Activated T-cell treated with anti-CD3 and anti-CD28 coated beads, Interleukin-2, amount 50 U/mL, for 24 hours (primary cell): ENCODE measurements around the gene MRPL42.

Experiments used
- DNase-seq: peaks from one replicate; pipeline ENCODE4 v3.0.0-alpha.2; 2020
- H3K27ac Mint-ChIP-seq: 2 replicates; pipeline ENCODE4 v1.8.0; 2020; ENCODE audit warnings: mild to moderate bottlenecking, mixed read lengths
- H3K27me3 Mint-ChIP-seq: 2 replicates; pipeline ENCODE4 v1.8.0; 2020; ENCODE audit warnings: mixed read lengths
- H3K36me3 Mint-ChIP-seq: 2 replicates; pipeline ENCODE4 v1.8.0; 2020; ENCODE audit warnings: low read depth, mixed read lengths
- H3K4me1 Mint-ChIP-seq: 2 replicates; pipeline ENCODE4 v1.8.0; 2020; ENCODE audit warnings: low read depth, mixed read lengths
- H3K4me3 Mint-ChIP-seq: 2 replicates; pipeline ENCODE4 v1.8.0; 2020; ENCODE audit warnings: mild to moderate bottlenecking, moderate library complexity, mixed read lengths
- H3K9me3 Mint-ChIP-seq: 2 replicates; pipeline ENCODE4 v1.8.0; 2020; ENCODE audit warnings: mixed read lengths

The MRPL42 gene

GRCh38 chr12:93500667-93501066, 33.4 kb downstream of the MRPL42 start:
- peaks cover 68% of the 10 kb centered on the region for H3K36me3 Mint-ChIP-seq
- peak overlapping the region; percentile 37 for H3K27ac Mint-ChIP-seq
- no peak for DNase-seq
- H3K4me1 Mint-ChIP-seq = peaks cover 12% of the 10 kb centered on the region
- no peaks in the 10 kb centered on the region for H3K27me3 Mint-ChIP-seq
- H3K9me3 Mint-ChIP-seq = no peaks in the 10 kb centered on the region
- H3K4me3 Mint-ChIP-seq = no peak overlapping the region

GRCh38 chr12:93502802-93503623, 35.7 kb downstream of the MRPL42 start:
- peaks cover 12% of the 10 kb centered on the region for H3K4me1 Mint-ChIP-seq
- peaks cover 53% of the 10 kb centered on the region for H3K36me3 Mint-ChIP-seq
- H3K27ac Mint-ChIP-seq = no peak overlapping the region
- H3K27me3 Mint-ChIP-seq = no peaks in the 10 kb centered on the region
- H3K9me3 Mint-ChIP-seq = no peaks in the 10 kb centered on the region
- no peak overlapping the region for H3K4me3 Mint-ChIP-seq
- DNase-seq = peak; percentile 50

DNA sequence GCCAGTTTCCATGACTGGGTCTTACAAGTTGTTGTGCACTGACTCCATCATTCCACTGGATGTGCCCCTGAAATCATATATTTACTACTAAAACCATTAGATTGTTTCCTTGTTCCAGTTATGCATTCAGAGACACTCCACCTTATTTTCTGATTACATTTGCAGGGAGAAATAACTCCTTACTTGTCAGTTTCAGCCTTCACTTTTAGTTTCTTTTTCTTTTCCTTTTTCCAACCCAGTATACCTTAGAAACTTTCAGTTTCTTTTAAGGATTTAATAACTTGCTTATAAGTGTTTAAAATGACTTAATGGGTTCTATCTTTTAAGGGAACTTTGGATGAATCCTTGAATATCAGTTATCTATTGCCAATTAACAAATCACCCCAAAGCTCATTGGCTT, 39.9 kb downstream of the MRPL42 start:
- DNase-seq = no peak
- peak overlapping the region; percentile 4 for H3K27ac Mint-ChIP-seq
- H3K27me3 Mint-ChIP-seq = no peaks in the 10 kb centered on the region
- H3K36me3 Mint-ChIP-seq = peaks cover 33% of the 10 kb centered on the region
- H3K4me3 Mint-ChIP-seq = no peak overlapping the region
- H3K4me1 Mint-ChIP-seq = peaks cover 12% of the 10 kb centered on the region
- no peaks in the 10 kb centered on the region for H3K9me3 Mint-ChIP-seq

DNA sequence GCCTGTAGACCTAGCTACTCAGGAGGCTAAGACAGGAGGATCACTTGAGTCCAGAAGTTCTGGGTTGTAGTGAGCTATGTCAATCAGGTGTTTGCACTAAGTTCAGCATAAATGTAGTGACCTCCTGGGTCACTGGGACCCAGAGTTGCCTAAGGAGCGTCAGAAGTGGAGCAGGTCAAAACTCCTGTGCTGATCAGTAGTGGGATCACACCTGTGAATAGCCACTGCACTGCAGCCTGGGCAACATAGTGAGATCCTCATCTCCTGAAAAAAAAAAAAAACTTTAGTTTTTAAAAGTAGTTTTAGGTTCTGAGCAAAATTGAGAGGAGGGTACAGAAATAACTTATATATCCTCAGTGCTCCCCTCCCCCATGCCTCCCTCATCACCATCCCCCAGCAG, 42.2 kb downstream of the MRPL42 start:
- Mint-ChIP-seq H3K4me1 (peaks cover 12% of the 10 kb centered on the region), H3K36me3 (peaks cover 22% of the 10 kb centered on the region), H3K27ac (no peak overlapping the region), H3K4me3 (no peak overlapping the region), H3K27me3 (no peaks in the 10 kb centered on the region), H3K9me3 (no peaks in the 10 kb centered on the region)
- DNase-seq = no peak

GRCh38 chr12:93514853-93515252, 47.5 kb downstream of the MRPL42 start:
- H3K9me3 Mint-ChIP-seq = no peaks in the 10 kb centered on the region
- no peak for DNase-seq
- no peak overlapping the region for H3K27ac Mint-ChIP-seq
- H3K4me1 Mint-ChIP-seq = no peaks in the 10 kb centered on the region
- no peak overlapping the region for H3K4me3 Mint-ChIP-seq
- H3K36me3 Mint-ChIP-seq = peaks cover 2% of the 10 kb centered on the region
- H3K27me3 Mint-ChIP-seq = no peaks in the 10 kb centered on the region

GRCh38 chr12:93518725-93519124, 51.4 kb downstream of the MRPL42 start:
- H3K9me3 Mint-ChIP-seq = no peaks in the 10 kb centered on the region
- H3K4me1 Mint-ChIP-seq = no peaks in the 10 kb centered on the region
- H3K27me3 Mint-ChIP-seq = peaks cover 3% of the 10 kb centered on the region
- DNase-seq = no peak
- no peaks in the 10 kb centered on the region for H3K36me3 Mint-ChIP-seq
- H3K4me3 Mint-ChIP-seq = no peak overlapping the region
- no peak overlapping the region for H3K27ac Mint-ChIP-seq

DNA sequence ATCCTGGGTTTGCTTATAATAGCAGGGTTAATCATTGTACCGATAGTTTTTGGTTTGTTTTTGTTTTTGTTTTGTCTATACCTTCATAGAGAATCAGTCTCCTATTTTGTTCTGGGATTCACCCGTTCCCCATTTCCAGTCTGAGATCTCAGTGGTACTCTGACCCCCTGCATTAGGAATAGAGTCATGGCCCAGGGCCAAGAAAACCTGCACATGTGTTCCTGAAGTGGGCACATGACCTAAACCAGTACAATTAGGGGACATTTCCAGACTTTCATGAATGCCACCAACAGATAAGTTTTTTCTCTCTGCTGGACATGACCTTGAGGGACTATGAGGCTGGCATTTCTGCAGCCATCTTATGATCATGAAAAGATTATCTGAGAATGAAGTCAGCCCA, 52.5 kb downstream of the MRPL42 start:
- no peak overlapping the region for H3K27ac Mint-ChIP-seq
- H3K4me3 Mint-ChIP-seq = no peak overlapping the region
- H3K9me3 Mint-ChIP-seq = no peaks in the 10 kb centered on the region
- no peaks in the 10 kb centered on the region for H3K36me3 Mint-ChIP-seq
- peaks cover 11% of the 10 kb centered on the region for H3K27me3 Mint-ChIP-seq
- no peak for DNase-seq
- no peaks in the 10 kb centered on the region for H3K4me1 Mint-ChIP-seq

- Mint-ChIP-seq H3K4me3 (no peak overlapping the region), H3K27me3 (peaks cover 11% of the 10 kb centered on the region), H3K4me1 (no peaks in the 10 kb centered on the region), H3K36me3 (no peaks in the 10 kb centered on the region), H3K9me3 (no peaks in the 10 kb centered on the region), H3K27ac (no peak overlapping the region)
- no peak for DNase-seq
These were observed 53.1 kb downstream of the MRPL42 start for GRCh38 chr12:93520454-93520853.

DNA sequence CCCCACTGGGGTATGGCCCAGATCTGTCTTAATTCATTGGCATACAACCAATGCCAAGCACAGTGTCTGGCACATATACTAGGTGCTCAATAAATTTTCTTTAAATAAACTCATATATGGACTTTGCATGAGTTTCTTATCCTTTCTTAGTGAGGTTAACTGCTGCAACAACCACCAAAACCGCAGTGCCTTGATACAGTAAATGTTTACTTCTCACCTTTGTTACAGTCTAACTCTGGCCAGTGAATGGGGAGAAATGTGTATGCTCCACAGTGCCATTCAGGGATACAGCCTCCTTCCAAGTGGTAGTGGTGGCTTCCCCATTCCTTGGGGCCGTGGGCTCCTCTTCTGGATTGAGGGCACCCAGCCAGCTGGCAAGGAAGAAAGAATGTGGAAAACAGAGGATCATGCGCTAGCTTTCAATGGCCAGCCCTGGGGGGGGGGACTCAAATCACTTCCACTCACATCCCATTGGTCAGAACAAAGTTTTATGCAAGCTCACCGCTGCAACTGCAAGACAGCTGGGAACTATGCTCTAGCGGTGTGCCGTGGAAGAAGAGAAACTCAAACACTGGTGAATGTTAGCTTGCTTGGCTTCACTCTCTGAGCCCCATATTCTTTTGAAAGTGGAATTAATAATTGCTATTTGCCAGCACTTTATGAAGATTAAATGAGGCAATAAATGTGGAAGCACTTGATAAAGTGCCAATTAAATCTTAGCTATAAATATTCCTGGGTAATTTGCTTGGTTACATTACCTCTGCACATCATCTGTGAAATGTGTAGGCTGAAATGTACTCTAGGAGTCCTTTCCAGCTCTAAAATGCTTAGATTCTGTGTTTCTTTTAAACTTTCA, 54.1 kb downstream of the MRPL42 start:
- Mint-ChIP-seq H3K4me1 (no peaks in the 10 kb centered on the region), H3K36me3 (no peaks in the 10 kb centered on the region), H3K9me3 (no peaks in the 10 kb centered on the region), H3K4me3 (no peak overlapping the region), H3K27me3 (peaks cover 16% of the 10 kb centered on the region), H3K27ac (no peak overlapping the region)
- DNase-seq = no peak

DNA sequence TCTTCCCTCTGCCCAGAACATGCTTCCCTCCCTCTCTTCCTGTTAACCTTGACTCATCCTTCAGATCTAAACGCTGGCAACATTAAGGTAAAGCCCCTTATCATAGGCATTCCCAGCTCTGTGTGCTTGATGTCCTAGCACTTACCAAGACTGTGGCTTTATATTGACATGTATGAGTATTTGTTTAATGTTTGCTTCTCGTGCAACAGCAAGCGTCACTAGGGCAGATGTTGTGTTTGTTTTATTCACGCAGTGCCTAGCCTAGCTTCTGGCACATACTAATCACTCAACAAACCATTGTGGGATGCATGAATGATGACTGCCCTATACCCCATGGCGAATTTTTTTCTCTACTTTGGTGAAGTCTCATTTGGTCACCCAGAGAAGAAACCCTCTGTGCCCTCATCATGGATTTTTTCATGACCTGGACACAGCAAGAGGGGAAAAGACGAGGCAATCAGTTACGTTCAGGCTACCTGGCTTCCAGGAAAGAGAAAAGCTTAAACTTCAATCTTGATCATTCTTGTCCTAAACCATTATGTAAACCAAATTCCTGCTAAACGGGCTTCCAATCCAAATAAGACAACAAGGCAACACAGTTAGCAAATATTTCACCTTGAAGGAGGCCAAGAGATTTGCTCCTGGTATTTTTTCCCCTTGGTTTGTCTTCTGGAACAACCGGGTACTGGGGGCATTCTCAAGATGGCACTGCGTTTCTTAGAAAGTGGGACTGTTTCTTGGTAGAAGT, 57.2 kb downstream of the MRPL42 start:
- DNase-seq = no peak
- Mint-ChIP-seq H3K27me3 (peaks cover 18% of the 10 kb centered on the region), H3K4me1 (no peaks in the 10 kb centered on the region), H3K36me3 (no peaks in the 10 kb centered on the region), H3K9me3 (no peaks in the 10 kb centered on the region), H3K4me3 (no peak overlapping the region), H3K27ac (no peak overlapping the region)

DNA sequence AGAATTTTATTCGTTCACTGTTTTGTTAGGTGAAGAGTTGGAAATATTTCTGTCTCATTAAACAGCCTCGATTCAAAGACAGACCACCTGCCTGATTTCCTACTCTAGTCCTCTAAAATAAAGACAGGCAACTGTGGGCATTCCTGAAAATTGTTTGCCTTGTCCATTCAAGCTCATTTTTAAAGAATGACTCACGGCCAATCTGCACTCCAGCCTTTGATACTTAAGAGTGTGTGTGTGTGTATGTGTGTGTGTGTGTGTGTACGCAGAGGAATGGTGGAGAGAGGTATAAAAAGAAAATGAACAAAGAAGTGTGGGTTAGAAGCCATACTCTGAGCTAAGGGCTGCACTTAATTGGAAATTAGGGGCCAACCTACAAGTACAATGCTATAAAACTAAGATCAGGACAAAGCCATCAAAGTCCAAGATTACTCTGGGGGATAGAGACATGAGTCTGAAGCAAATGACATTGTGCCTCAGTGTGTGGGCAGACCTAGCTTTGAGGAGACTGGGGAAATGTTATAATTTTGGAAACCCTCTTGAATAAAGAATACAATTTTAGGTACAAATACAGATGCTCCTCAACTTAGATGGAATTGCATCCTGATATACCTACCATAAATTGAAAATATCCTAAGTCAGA, 59.6 kb downstream of the MRPL42 start:
- H3K27ac Mint-ChIP-seq = no peak overlapping the region
- H3K4me3 Mint-ChIP-seq = no peak overlapping the region
- H3K9me3 Mint-ChIP-seq = no peaks in the 10 kb centered on the region
- H3K27me3 Mint-ChIP-seq = peaks cover 15% of the 10 kb centered on the region
- DNase-seq = no peak
- H3K4me1 Mint-ChIP-seq = peaks cover 5% of the 10 kb centered on the region
- H3K36me3 Mint-ChIP-seq = no peaks in the 10 kb centered on the region

- no peak overlapping the region for H3K4me3 Mint-ChIP-seq
- no peaks in the 10 kb centered on the region for H3K9me3 Mint-ChIP-seq
- no peaks in the 10 kb centered on the region for H3K36me3 Mint-ChIP-seq
- no peak for DNase-seq
- H3K4me1 Mint-ChIP-seq = peaks cover 5% of the 10 kb centered on the region
- H3K27me3 Mint-ChIP-seq = peaks cover 7% of the 10 kb centered on the region
- H3K27ac Mint-ChIP-seq = no peak overlapping the region
These were observed 63.0 kb downstream of the MRPL42 start for GRCh38 chr12:93530358-93530757.

GRCh38 chr12:93533310-93533709, 66.0 kb downstream of the MRPL42 start:
- Mint-ChIP-seq H3K4me3 (no peak overlapping the region), H3K9me3 (no peaks in the 10 kb centered on the region), H3K4me1 (peaks cover 8% of the 10 kb centered on the region), H3K27me3 (no peaks in the 10 kb centered on the region), H3K27ac (no peak overlapping the region), H3K36me3 (no peaks in the 10 kb centered on the region)
- no peak for DNase-seq

DNA sequence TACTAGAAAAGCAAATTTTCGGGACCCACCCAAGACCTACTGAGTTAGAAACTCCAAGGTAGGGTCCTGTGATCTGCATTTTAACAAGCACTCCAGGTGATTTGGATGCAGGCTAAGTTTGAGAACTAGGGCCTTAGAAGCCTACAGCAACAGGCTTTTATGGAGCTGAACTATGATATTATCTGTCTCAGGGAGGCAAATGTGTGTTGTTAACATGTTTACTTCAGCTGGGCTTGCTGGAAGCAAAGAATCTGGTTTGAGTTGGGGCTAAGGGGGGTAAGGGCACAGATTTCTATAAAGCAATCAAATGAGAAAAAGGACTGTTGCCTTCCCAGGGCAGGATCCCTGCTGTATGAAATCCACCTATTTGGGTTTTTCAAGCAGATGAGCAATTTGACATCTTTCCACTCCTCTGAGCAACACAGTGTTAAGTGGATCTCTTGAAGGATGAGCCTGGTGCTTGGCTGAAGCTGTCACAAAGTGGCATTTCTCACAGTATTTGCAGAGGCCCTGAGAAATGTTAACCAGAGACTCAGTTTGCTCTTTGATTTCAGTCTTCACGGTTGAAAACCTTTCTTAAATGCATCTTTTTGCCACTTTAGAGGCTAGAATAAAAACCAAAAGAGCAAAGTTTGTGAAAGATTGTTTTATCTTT, 68.9 kb downstream of the MRPL42 start:
- no peak for DNase-seq
- Mint-ChIP-seq H3K27ac (no peak overlapping the region), H3K4me1 (peaks cover 3% of the 10 kb centered on the region), H3K4me3 (no peak overlapping the region), H3K9me3 (no peaks in the 10 kb centered on the region), H3K27me3 (no peaks in the 10 kb centered on the region), H3K36me3 (no peaks in the 10 kb centered on the region)
